Loucy (cell line): ENCODE results near the gene LRRK1.

Experiments
- H2AFZ ChIP-seq: fragments of 200-600 bp; sonication (generic); 2 replicates; pipeline ENCODE4 v1.6.0; 2016; ENCODE audit warnings: antibody characterized with exemption, mild to moderate bottlenecking, low read length, moderate library complexity
- H3F3A ChIP-seq: fragments of 200-600 bp; 2 replicates; pipeline ENCODE4 v1.6.0; 2016; ENCODE audit warnings: antibody characterized with exemption, low read depth, mild to moderate bottlenecking
- H3K27me3 ChIP-seq: fragments of 200-600 bp; sonication (generic); 2 replicates; pipeline ENCODE4 v1.6.1; 2014; ENCODE audit warnings: low read length, mild to moderate bottlenecking; ENCODE audit not compliant: insufficient read depth, poor library complexity, severe bottlenecking
- H3K36me3 ChIP-seq: fragments of 200-600 bp; sonication (generic); 2 replicates; pipeline ENCODE4 v1.6.1; 2016; ENCODE audit warnings: low read length; ENCODE audit not compliant: insufficient read depth
- H3K4me1 ChIP-seq: fragments of 200-600 bp; sonication (generic); 2 replicates; pipeline ENCODE4 v1.5.1; 2014; ENCODE audit warnings: low read length, mild to moderate bottlenecking; ENCODE audit not compliant: insufficient read depth, poor library complexity, severe bottlenecking
- H3K4me2 ChIP-seq: fragments of 200-600 bp; sonication (generic); 2 replicates; pipeline ENCODE4 v1.6.0; 2014; ENCODE audit warnings: antibody characterized with exemption, low read length, low read depth, mild to moderate bottlenecking; ENCODE audit not compliant: poor library complexity, severe bottlenecking
- H3K4me3 ChIP-seq: fragments of 200-600 bp; sonication (generic); 2 replicates; pipeline ENCODE4 v1.5.1; 2014; ENCODE audit warnings: low read length, mild to moderate bottlenecking, mixed read lengths; ENCODE audit not compliant: poor library complexity, severe bottlenecking
- H3K79me2 ChIP-seq: fragments of 200-600 bp; sonication (generic); 2 replicates; pipeline ENCODE4 v1.6.1; 2014; ENCODE audit warnings: low read length; ENCODE audit not compliant: insufficient read depth
- H3K9ac ChIP-seq: fragments of 200-600 bp; sonication (generic); 2 replicates; pipeline ENCODE4 v1.6.0; 2014; ENCODE audit warnings: mild to moderate bottlenecking, low read depth, low read length, moderate library complexity; ENCODE audit not compliant: poor library complexity, severe bottlenecking
- H3K9me2 ChIP-seq: fragments of 200-600 bp; sonication (generic); replicated peaks from 2 replicates; pipeline ENCODE4 v1.6.1; 2016; ENCODE audit warnings: low read depth, low read length, mixed read lengths
- H3K9me3 ChIP-seq: fragments of 200-600 bp; sonication (generic); 2 replicates; pipeline ENCODE4 v1.6.1; 2014; ENCODE audit warnings: mild to moderate bottlenecking, antibody characterized with exemption, low read length, low read depth; ENCODE audit not compliant: insufficient read depth
- H4K20me1 ChIP-seq: fragments of 200-600 bp; sonication (generic); 2 replicates; pipeline ENCODE4 v1.6.0; 2014; ENCODE audit warnings: antibody characterized with exemption, low read length, mild to moderate bottlenecking; ENCODE audit not compliant: insufficient read depth, poor library complexity, severe bottlenecking
- CTCF ChIP-seq: fragments of 200-600 bp; sonication (generic); conservative IDR thresholded peaks from 2 replicates; pipeline ENCODE4 v1.5.1; 2014; ENCODE audit warnings: mild to moderate bottlenecking, antibody characterized with exemption, low read length
- EZH2phosphoT487 ChIP-seq: fragments of 200-600 bp; IDR thresholded peaks from 2 replicates; pipeline ENCODE4 v1.6.1; 2018; ENCODE audit warnings: antibody characterized with exemption, mild to moderate bottlenecking, moderate library complexity, borderline replicate concordance

LRRK1 gene

GRCh38 chr15:101067660-101068522 lies 148.7 kb downstream of the LRRK1 start:
- H2AFZ ChIP-seq = no peak overlapping the region
- no peak for TF ChIP-seq EZH2phosphoT487
- TF ChIP-seq CTCF = no peak
- H3K9me3 ChIP-seq = no peaks in the 10 kb centered on the region
- H3K4me3 ChIP-seq = no peak overlapping the region
- no peaks in the 10 kb centered on the region for H3K9me2 ChIP-seq
- no peak overlapping the region for H3K4me2 ChIP-seq
- H3K79me2 ChIP-seq = no peaks in the 10 kb centered on the region
- no peaks in the 10 kb centered on the region for H3K36me3 ChIP-seq
- H3F3A ChIP-seq = no peaks in the 10 kb centered on the region
- H3K4me1 ChIP-seq = peaks cover 27% of the 10 kb centered on the region
- no peaks in the 10 kb centered on the region for H4K20me1 ChIP-seq
- no peak overlapping the region for H3K9ac ChIP-seq
- H3K27me3 ChIP-seq = no peaks in the 10 kb centered on the region

GRCh38 chr15:101068523-101068960 lies 149.4 kb downstream of the LRRK1 start:
- Histone ChIP-seq H3F3A (no peaks in the 10 kb centered on the region), H3K4me1 (peaks cover 27% of the 10 kb centered on the region), H2AFZ (no peak overlapping the region), H3K9me2 (no peaks in the 10 kb centered on the region), H3K36me3 (no peaks in the 10 kb centered on the region), H3K4me3 (no peak overlapping the region), H3K27me3 (no peaks in the 10 kb centered on the region), H4K20me1 (no peaks in the 10 kb centered on the region), H3K9ac (no peak overlapping the region), H3K9me3 (no peaks in the 10 kb centered on the region), H3K4me2 (no peak overlapping the region), H3K79me2 (no peaks in the 10 kb centered on the region)
- TF ChIP-seq EZH2phosphoT487 (no peak), CTCF (no peak)

- Histone ChIP-seq H3K79me2 (no peaks in the 10 kb centered on the region), H3K9ac (peak overlapping the region; percentile 53), H3K27me3 (no peaks in the 10 kb centered on the region), H3K4me3 (no peak overlapping the region), H3F3A (no peaks in the 10 kb centered on the region), H2AFZ (no peak overlapping the region), H3K9me3 (no peaks in the 10 kb centered on the region), H4K20me1 (no peaks in the 10 kb centered on the region), H3K4me1 (peaks cover 27% of the 10 kb centered on the region), H3K4me2 (no peak overlapping the region), H3K9me2 (no peaks in the 10 kb centered on the region), H3K36me3 (no peaks in the 10 kb centered on the region)
- no peak for TF ChIP-seq EZH2phosphoT487
- no peak for TF ChIP-seq CTCF
Observed at GRCh38 chr15:101068961-101069653, 149.9 kb downstream of the LRRK1 start.
